NK-92 treated with Interleukin-12 subunit alpha and Interleukin-12 subunit beta, amount 100 ng/mL, for 24 hours (cell line): ENCODE results near the gene DENND5A.
"Not testable (repeated sequence)": the region's sequence is repeated elsewhere in the genome, so short reads cannot be mapped to it uniquely, and the experiment has no call there.

Source experiments
- DNase-seq: peaks from one replicate; lab custom pipeline; 2025; lab: John Stamatoyannopoulos, UW

DENND5A gene

GRCh38 chr11:9176136-9176535 lies 89.0 kb downstream of the DENND5A start:
- no peak for DNase-seq

- DNase-seq, result no peak
Observed at GRCh38 chr11:9172389-9172788, 92.8 kb downstream of the DENND5A start.

GRCh38 chr11:9170450-9170849 lies 94.7 kb downstream of the DENND5A start:
- DNase-seq, result no peak

- no peak for DNase-seq
Observed at GRCh38 chr11:9169595-9170295, 95.4 kb downstream of the DENND5A start.

- DNase-seq, result not testable (repeated sequence)
Observed at GRCh38 chr11:9161991-9162390, 103.2 kb downstream of the DENND5A start.

GRCh38 chr11:9160166-9160565 lies 105.0 kb downstream of the DENND5A start:
- DNase-seq, result no peak

GRCh38 chr11:9158898-9159391 lies 106.2 kb downstream of the DENND5A start:
- DNase-seq, result no peak

GRCh38 chr11:9155930-9156329 lies 109.2 kb downstream of the DENND5A start:
- DNase-seq, result no peak

GRCh38 chr11:9153651-9154050 lies 111.5 kb downstream of the DENND5A start:
- no peak for DNase-seq

- no peak for DNase-seq
Observed at GRCh38 chr11:9151631-9152030, 113.5 kb downstream of the DENND5A start.

- DNase-seq, result no peak
Observed at GRCh38 chr11:9150926-9151325, 114.2 kb downstream of the DENND5A start.

- no peak for DNase-seq
Observed at GRCh38 chr11:9150501-9150900, 114.6 kb downstream of the DENND5A start.

- DNase-seq, result no peak
Observed at GRCh38 chr11:9148727-9149126, 116.4 kb downstream of the DENND5A start.

- no peak for DNase-seq
Observed at GRCh38 chr11:9148035-9148434, 117.1 kb downstream of the DENND5A start.

GRCh38 chr11:9146477-9146876 lies 118.7 kb downstream of the DENND5A start:
- no peak for DNase-seq

GRCh38 chr11:9145283-9145682 lies 119.9 kb downstream of the DENND5A start:
- DNase-seq, result no peak

- no peak for DNase-seq
Observed at GRCh38 chr11:9144828-9145227, 120.3 kb downstream of the DENND5A start.

- DNase-seq, result no peak
Observed at GRCh38 chr11:9143721-9144120, 121.4 kb downstream of the DENND5A start.

GRCh38 chr11:9142732-9143131 lies 122.4 kb downstream of the DENND5A start:
- DNase-seq, result no peak

- DNase-seq, result no peak
Observed at GRCh38 chr11:9141186-9141585, 124.0 kb downstream of the DENND5A start.

GRCh38 chr11:9139628-9140357 lies 125.4 kb downstream of the DENND5A start:
- no peak for DNase-seq

GRCh38 chr11:9138612-9139579 lies 126.3 kb downstream of the DENND5A start:
- DNase-seq, result no peak
